ENCODE results near the gene GPATCH2L.

The GPATCH2L gene

GRCh38 chr14:76126076-76126475 lies 25.6 kb upstream of the GPATCH2L start:
- Histone ChIP-seq H3K4me3 (ENCODE audit: low read length) (no peak overlapping the region), H4K20me1 (ENCODE audit: control insufficient read depth, insufficient read depth, low read depth, low read length) (no peaks in the 10 kb centered on the region), H3F3A (ENCODE audit: control insufficient read depth, insufficient read depth) (no peaks in the 10 kb centered on the region), H3K27ac (ENCODE audit: low read depth, low read length) (no peak overlapping the region), H3K4me2 (ENCODE audit: low read length) (no peak overlapping the region), H3K4me1 (ENCODE audit: control insufficient read depth, low read length) (peaks cover 8% of the 10 kb centered on the region), H3K79me2 (ENCODE audit: control insufficient read depth, low read length) (no peaks in the 10 kb centered on the region), H3K9me2 (replicated peaks; ENCODE audit: control insufficient read depth, low read length) (no peaks in the 10 kb centered on the region), H3K27me3 (ENCODE audit: control insufficient read depth, low read length) (no peaks in the 10 kb centered on the region), H3K9me3 (ENCODE audit: control insufficient read depth, insufficient read depth, low read length) (no peaks in the 10 kb centered on the region), H3K36me3 (ENCODE audit: control insufficient read depth, low read length) (no peaks in the 10 kb centered on the region)
- TF ChIP-seq CTCF (IDR thresholded peaks at IDR 0.05; ENCODE audit: low read depth, low read length, poor library complexity, severe bottlenecking), result no peak
- no peak for TF ChIP-seq EZH2phosphoT487 (IDR thresholded peaks at IDR 0.05; ENCODE audit: borderline replicate concordance, low read length)

- no peaks in the 10 kb centered on the region for H4K20me1 ChIP-seq (ENCODE audit: control insufficient read depth, insufficient read depth, low read depth, low read length)
- H3K27me3 ChIP-seq (ENCODE audit: control insufficient read depth, low read length), result peaks cover 3% of the 10 kb centered on the region; the same call in 1 of the 2 replicates
- no peaks in the 10 kb centered on the region for H3F3A ChIP-seq (ENCODE audit: control insufficient read depth, insufficient read depth)
- no peaks in the 10 kb centered on the region for H3K4me1 ChIP-seq (ENCODE audit: control insufficient read depth, low read length)
- H3K9me3 ChIP-seq (ENCODE audit: control insufficient read depth, insufficient read depth, low read length), result no peaks in the 10 kb centered on the region
- no peaks in the 10 kb centered on the region for H3K79me2 ChIP-seq (ENCODE audit: control insufficient read depth, low read length)
- H3K4me3 ChIP-seq (ENCODE audit: low read length), result no peak overlapping the region
- no peak overlapping the region for H3K4me2 ChIP-seq (ENCODE audit: low read length)
- TF ChIP-seq CTCF (IDR thresholded peaks at IDR 0.05; ENCODE audit: low read depth, low read length, poor library complexity, severe bottlenecking) (no peak), EZH2phosphoT487 (IDR thresholded peaks at IDR 0.05; ENCODE audit: borderline replicate concordance, low read length) (no peak)
- H3K27ac ChIP-seq (ENCODE audit: low read depth, low read length), result no peak overlapping the region
- H3K9me2 ChIP-seq (replicated peaks; ENCODE audit: control insufficient read depth, low read length), result no peaks in the 10 kb centered on the region
- H3K36me3 ChIP-seq (ENCODE audit: control insufficient read depth, low read length), result no peaks in the 10 kb centered on the region
Measured at GRCh38 chr14:76129851-76130576, 21.7 kb upstream of the GPATCH2L start.

GRCh38 chr14:76131071-76131965 lies 20.4 kb upstream of the GPATCH2L start:
- Histone ChIP-seq H3K9me3 (ENCODE audit: control insufficient read depth, insufficient read depth, low read length) (no peaks in the 10 kb centered on the region), H3K27ac (ENCODE audit: low read depth, low read length) (no peak overlapping the region), H3K4me2 (ENCODE audit: low read length) (no peak overlapping the region), H3K4me3 (ENCODE audit: low read length) (no peak overlapping the region), H3K27me3 (ENCODE audit: control insufficient read depth, low read length) (peaks cover 3% of the 10 kb centered on the region; the same call in 1 of the 2 replicates), H4K20me1 (ENCODE audit: control insufficient read depth, insufficient read depth, low read depth, low read length) (no peaks in the 10 kb centered on the region), H3F3A (ENCODE audit: control insufficient read depth, insufficient read depth) (no peaks in the 10 kb centered on the region), H3K36me3 (ENCODE audit: control insufficient read depth, low read length) (no peaks in the 10 kb centered on the region), H3K79me2 (ENCODE audit: control insufficient read depth, low read length) (no peaks in the 10 kb centered on the region), H3K4me1 (ENCODE audit: control insufficient read depth, low read length) (no peaks in the 10 kb centered on the region), H3K9me2 (replicated peaks; ENCODE audit: control insufficient read depth, low read length) (no peaks in the 10 kb centered on the region)
- TF ChIP-seq CTCF (IDR thresholded peaks at IDR 0.05; ENCODE audit: low read depth, low read length, poor library complexity, severe bottlenecking) (no peak), EZH2phosphoT487 (IDR thresholded peaks at IDR 0.05; ENCODE audit: borderline replicate concordance, low read length) (no peak)
